Activated naive CD4-positive, alpha-beta T cell treated with Interleukin-2 at 50 U/mL for 16 hours (primary cell): ENCODE data around the gene ZDHHC8.
A peak's percentile ranks its signal among the peaks of the same experiment; 100 is the strongest.
"Not testable (repeated sequence)": the region's sequence is repeated elsewhere in the genome, so short reads cannot be mapped to it uniquely, and the experiment has no call there.

Experiments
- DNase-seq: peaks from one replicate; pipeline ENCODE4 v3.0.0-alpha.2; 2020

Gene ZDHHC8

DNA sequence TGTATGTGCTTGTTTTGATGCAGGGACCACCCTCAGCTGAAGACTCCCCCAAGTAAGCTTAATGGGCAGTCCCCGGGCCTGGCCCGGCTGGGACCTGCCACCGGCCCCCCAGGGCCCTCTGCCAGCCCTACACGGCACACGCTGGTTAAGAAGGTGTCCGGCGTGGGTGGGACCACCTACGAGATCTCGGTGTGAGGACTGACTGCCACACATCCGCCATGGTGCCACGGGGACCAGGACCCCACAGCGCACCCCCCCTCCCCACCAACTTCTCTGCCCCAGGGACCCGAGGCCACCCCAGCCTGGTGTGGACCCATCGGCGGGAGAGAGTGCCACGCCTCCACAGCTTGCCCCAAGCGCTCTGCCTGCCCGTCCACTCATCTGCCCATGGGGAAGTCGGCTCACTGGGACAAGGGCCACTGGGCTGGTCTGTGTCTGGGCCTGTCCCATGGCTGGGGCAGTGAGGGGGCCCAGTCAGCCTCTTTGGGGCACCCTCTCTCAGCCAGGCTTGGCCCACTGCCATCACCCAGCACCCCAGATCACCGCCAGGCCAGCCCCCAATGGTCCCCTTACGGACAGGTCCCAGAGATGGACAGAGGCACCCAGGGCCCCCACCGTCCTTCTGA is 13.7 kb downstream of the ZDHHC8 start:
- DNase-seq, result no peak

- no peak for DNase-seq
Measured at GRCh38 chr22:20145832-20146223, 14.2 kb downstream of the ZDHHC8 start.

DNA sequence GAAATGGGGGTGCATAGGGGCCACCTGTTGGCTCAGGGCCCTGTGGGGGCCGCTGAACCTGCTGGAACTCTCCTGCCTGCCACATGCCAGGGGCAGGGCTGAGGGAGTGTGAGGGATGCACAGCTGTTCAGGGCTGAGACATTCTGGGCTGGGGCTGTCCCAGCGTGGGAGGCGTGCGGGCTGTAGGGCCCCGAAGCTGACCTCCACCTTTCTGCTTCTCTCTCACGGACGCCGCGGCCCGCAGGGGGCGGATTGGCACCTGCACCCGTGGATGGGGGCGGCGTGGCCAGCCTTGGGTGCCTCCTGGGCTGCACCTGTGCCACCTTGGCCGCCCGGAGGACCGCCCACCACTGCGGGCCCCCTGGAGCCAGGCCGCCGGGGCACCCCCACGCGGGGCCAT is 15.2 kb downstream of the ZDHHC8 start:
- no peak for DNase-seq

GRCh38 chr22:20147237-20147988 is 15.8 kb downstream of the ZDHHC8 start:
- no peak for DNase-seq

DNA sequence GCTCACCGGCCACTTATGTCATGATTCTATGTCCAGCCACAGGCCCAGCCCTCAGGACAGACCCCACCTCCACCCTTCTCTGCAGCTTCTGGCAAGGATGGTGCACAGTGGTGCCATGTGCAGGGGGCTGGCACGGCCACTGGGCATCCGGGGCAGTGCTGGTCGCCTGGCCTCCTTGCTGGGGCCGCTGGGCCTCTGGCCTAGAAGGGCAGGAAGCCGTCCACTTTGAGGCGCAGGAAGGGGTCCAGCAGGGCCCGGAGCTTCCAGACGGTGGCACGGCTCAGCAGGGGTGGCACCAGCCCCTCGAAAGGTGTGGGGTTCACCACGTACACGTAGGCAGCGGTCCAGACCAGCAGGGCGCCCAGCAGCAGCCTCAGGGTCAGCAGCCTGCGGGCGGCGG is 16.8 kb downstream of the ZDHHC8 start:
- DNase-seq, result no peak

DNA sequence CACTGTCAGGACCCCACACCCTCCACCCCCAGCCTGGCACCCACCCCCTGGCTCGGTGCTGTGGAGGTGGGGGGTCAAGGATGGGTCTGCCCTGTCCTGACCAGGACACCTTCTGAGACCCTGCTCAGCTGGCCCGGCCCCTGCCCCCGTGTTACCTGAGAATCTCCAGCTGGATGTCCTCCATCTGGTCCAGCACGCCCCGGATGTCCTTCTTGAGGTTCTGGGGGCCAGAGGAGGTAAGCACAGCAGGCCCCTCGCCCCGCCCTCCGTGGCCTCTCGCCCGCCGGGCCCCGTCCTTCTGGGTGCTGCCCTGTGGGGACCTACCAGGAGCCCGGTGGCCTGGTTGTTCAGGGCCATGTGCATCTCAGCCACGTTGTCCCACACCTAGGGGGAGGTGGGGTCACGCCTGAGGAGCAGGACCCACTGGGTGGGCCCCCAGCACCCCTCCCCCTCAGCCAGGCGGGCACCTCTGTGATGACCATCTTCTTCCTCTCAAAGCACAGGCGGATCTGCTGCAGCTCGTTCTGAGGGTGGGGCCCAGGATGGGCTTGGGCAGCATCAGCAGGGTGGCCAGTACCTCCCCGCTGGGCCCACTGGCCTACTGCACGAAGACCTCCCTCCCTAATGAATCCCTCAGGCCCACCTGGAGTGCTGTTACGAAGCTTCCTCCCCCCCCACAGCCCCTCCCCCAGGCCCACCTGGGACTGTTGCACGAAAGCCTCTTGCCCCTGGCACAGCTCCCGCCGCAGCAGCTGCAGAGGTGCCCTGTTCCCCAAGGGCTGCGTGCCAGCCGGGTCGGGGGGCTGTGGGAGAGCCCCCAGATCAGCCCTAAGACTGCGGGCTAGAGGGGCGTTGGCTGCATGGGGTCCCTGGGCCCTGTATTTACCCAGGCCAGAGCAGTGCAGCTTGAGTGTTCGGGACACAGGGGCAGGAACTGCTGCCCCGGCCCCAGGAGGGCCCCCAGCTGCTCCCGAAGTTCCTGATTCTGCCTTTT is 17.9 kb downstream of the ZDHHC8 start:
- DNase-seq, result no peak

DNA sequence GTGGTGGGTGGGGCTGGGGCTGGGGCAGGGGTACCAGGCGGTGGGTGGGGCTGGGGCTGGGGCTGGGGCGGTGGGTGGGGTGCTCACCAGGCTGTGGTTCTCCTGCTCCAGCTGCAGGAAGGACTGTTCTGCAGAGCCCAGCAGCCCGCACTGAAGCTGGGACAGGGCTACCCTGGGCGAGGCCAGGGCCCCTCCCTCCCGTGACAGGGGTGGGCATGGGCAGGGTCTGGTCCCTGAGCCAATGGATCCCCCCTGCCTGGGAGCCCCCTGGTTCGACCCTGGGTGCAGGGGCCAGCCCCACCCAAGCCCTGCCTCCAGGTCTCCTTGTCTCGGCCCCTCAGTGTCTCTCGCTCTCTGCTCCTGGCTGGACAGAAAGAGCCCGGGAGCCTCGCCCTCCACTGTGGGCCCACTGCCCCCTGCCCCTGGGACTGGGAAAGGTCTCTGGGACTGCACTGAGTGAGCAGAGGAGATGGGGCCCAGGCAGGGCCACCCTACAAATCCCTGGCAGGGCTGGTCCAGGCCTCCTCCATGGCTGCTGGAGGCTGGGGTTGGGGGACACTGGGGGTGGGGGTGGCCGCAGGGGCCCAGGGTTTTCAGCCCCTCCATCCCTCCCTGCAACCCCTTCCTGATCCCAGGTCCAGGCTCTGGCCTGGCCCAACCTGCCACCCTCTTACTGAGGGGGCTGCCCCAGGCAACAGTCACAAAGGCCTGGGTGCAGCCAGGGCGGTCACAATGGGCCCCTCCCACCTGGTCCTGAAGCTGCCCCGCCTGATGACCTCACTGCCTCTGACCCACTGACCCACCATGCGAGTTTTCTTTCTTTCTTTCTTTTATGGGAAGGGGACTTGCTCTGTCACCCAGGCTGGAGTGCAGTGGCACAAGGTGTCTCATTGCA is 19.0 kb downstream of the ZDHHC8 start, which contains the start of gene CCDC188:
Gene CCDC188 (minus strand): TSS at position 675 of the 895 bp plus-strand sequence. CDS start 69 bp downstream, at position 606.
- no peak for DNase-seq

DNA sequence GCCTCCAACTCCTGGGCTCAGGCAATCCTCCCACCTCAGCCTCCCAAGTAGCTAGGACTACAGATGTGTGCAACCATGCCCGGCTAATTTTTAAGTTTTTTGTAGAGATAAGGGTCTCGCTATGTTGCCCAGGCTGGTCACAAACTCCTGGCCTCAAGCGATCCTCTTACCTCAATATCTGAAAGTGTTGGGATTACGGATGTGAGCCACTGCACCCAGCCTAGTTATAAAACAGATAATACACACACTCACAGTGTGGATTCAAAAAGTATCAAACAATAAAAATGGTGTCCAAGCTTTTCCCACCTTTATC is 19.6 kb downstream of the ZDHHC8 start:
- DNase-seq, result no peak

DNA sequence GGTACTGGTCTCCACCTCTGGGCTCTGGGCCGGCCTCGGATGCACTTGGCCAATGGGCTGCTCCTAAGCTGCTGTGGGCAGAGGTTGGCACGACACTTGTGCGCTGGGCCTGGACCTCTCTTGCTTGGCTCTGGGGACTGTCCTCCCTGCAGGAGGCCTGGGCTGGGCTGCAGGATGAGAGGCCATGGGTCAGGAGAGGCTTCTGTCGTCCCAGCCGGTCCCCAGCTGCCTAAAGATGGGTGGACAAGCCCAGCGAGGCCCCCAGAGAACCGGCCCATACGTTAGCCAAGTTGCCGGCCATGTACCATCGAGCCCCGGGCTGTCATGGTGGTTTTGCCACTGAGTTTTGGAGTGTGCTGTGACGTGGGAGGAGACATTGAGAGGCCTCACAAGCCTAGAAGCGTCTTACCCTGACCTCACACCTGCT is 20.9 kb downstream of the ZDHHC8 start:
- no peak for DNase-seq

DNA sequence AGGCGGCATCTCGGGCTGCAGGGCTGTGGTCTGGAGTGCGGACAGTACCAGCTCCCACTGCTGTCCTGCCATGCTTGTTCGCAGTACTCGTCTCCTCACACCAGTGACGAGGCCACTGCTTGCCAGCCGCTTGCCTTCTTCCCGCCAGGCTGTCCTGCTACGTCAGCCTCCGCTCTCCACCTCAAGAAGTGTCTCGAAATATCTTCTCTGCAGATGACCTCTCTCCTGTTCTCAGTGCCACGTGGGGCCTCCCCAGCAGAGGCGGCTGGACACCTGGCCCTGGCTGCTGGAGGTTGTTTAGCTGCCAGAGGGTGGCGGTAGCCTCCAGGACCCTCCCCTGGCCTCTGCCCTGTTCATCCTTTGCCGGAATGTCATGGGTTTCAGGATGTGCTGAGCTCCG is 22.3 kb downstream of the ZDHHC8 start:
- DNase-seq, result no peak

DNA sequence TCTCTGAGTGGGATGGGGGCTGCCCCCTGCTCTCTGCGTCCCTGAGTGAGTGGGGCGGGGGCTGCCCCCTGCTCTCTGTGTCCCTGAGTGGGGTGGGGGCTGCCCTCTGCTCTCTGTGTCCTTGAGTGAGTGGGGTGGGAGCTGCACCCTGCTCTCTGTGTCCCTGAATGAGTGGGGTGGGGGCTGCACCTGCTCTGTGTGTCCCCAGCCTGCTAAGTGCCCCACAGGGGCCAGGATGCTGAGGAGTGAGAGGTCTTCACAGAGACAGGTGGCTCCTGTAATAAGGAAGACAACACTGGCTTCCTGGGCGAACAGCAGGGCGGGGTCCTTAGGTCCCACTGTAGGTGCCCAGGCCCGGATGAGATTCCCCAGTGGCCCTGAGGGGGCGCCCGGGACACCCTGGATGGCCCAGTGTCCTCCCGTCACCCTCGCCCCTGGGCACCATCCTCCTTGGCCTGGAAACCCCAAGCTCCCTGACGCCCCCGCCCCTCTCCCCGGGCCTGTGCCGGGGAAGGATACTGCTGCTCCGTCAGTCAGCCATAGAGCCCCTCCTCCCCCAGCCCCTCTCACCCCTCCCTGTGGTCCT is 23.1 kb downstream of the ZDHHC8 start:
- DNase-seq, result no peak

GRCh38 chr22:20155330-20156041 is 23.9 kb downstream of the ZDHHC8 start:
- DNase-seq, result no peak

DNA sequence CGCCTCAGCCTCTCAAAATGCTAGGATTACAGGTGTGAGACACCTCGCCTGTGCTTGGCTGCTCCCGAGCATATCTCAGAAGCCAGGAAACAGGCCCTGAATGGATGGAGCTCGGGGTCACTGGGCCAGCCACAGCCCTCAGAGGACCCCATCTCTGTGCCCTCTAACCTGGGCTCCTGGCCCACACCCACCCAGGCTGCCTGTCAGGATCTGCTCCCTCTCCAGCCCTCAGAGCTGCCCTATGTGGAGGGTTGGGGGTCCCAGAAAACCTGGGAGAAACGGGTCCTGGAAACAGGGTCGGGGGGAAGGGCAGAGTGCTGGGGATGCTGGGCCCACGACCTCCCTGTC is 24.4 kb downstream of the ZDHHC8 start:
- no peak for DNase-seq

DNA sequence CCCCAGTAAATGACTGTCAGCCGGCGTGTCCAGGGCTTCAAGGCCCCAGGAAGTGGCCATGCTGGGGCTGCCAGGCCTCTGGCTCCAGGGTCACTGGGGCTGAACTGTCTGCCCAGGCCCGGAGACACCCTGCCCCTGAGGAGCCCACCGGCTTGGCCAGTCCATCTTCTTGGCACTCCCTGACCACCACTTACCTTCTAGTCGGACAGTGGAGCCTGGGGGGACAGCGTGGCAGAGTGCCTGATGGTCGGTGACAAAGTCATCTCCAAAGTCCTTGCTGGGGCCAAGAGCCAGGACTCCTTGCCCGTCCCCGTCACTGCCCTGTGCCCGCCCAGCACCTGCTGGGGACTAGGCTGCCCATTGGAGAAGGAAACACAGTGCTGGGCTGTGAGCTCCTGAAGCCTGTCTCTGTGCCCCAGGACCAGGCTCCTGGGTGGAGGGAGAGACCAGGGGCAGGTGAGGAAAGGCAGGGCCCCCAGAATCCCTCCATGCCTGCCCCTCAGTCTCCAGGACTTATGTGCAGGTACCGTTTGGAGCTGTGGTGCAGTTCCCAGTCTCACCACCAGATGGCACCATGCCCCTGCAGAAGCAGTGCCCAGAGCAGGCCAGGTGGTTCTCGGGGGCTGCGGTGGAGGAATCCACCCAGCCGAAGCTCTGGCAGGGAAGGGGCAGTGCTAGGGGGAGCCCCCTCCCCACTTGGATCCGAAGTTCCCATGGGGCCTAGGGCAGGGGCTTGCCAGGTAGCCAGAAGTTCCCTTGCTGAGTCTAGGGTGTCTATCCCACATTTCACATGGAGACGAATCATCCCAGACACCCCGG is 25.2 kb downstream of the ZDHHC8 start:
- peak; percentile 88 for DNase-seq

GRCh38 chr22:20157430-20158183 is 26.0 kb downstream of the ZDHHC8 start:
- DNase-seq, result no peak

- DNase-seq, result no peak
Measured at GRCh38 chr22:20158391-20159036, 26.9 kb downstream of the ZDHHC8 start.

GRCh38 chr22:20159076-20159475 is 27.5 kb downstream of the ZDHHC8 start:
- no peak for DNase-seq

- not testable (repeated sequence) for DNase-seq
Measured at GRCh38 chr22:20159531-20159930, 27.9 kb downstream of the ZDHHC8 start.

DNA sequence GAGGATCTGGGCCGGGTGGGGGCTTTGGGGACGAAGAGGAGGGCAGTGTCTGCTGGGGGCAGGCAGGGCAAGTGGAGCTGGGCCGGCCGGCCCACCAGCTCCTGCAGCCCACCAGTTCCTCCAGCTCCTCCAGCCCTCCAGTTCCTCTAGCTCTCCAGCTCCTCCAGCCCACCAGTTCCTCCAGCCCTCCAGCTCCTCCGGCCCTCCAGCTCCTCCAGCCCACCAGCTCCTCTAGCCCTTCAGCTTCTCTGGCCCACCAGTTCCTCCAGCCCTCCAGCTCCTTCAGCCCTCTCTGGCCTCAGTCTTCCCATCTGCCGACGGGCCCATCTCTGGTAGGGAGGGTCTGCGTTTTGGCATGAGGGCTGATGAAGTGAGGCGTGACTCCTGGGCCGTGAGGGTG is 28.4 kb downstream of the ZDHHC8 start:
- DNase-seq, result no peak
